Common myeloid progenitor, CD34-positive (primary cell): ENCODE results near the gene ACHE.

ENCODE experiments used
- CTCF ChIA-PET: fragments of 350-600 bp; sonication (Branson Sonifier 250); formaldehyde crosslinking; loops from one replicate; lab custom pipeline; 2021; ENCODE audit warnings: antibody characterized with exemption; lab: Charles Lee
- POLR2A ChIA-PET: fragments of 350-600 bp; sonication (Branson Sonifier 250); formaldehyde crosslinking; loops from one replicate; lab custom pipeline; 2021; ENCODE audit warnings: antibody characterized with exemption; lab: Charles Lee
- DNase-seq, 3 donors: peaks; one replicate each; pipeline versions ENCODE4 v3.0.0 to v3.0.0-alpha.2; 2013
- H3K27ac ChIP-seq, 2 experiments: 1 replicate in 1 of 2; 2 replicates in 1 of 2; pipeline ENCODE4 v1.7.0; 2013; ENCODE audit warnings: inconsistent platforms in 2 of 2, low read length in 2 of 2, mild to moderate bottlenecking in 2 of 2, low read depth in 1 of 2, moderate library complexity in 1 of 2; ENCODE audit not compliant: severe bottlenecking in 2 of 2, insufficient read depth in 1 of 2, poor library complexity in 1 of 2
- H3K27me3 ChIP-seq, 5 experiments: replicated peaks in 2 of 5; 1 replicate in 3 of 5; 2 replicates in 2 of 5; pipeline versions ENCODE4 v1.6.1 to v1.7.0; 2013; ENCODE audit warnings: low read length in 4 of 5, mild to moderate bottlenecking in 2 of 5, moderate library complexity in 2 of 5, inconsistent platforms in 1 of 5; ENCODE audit not compliant: insufficient read depth in 5 of 5, control insufficient read depth in 4 of 5
- H3K36me3 ChIP-seq, 4 experiments: 1 replicate in 2 of 4; 2 replicates in 2 of 4; pipeline versions ENCODE4 v1.6.1 to v1.7.0; 2013; ENCODE audit warnings: low read length in 3 of 4, control low read depth in 1 of 4, mild to moderate bottlenecking in 1 of 4; ENCODE audit not compliant: control insufficient read depth in 4 of 4, insufficient read depth in 4 of 4
- H3K4me1 ChIP-seq, 4 experiments: 1 replicate in 3 of 4; 2 replicates in 1 of 4; pipeline versions ENCODE4 v1.6.1 to v1.7.1; 2013; ENCODE audit warnings: low read length in 3 of 4, mild to moderate bottlenecking in 3 of 4, control low read depth in 1 of 4, inconsistent platforms in 1 of 4, moderate library complexity in 1 of 4; ENCODE audit not compliant: control insufficient read depth in 4 of 4, insufficient read depth in 4 of 4; ENCODE audit errors: control extremely low read depth in 1 of 4
- H3K4me3 ChIP-seq, 7 experiments: 1 replicate in 4 of 7; 2 replicates in 3 of 7; pipeline versions ENCODE4 v1.5.1 to v1.7.0; 2013; ENCODE audit warnings: mild to moderate bottlenecking in 7 of 7, low read length in 6 of 7, moderate library complexity in 6 of 7, inconsistent platforms in 2 of 7, low read depth in 2 of 7, control low read depth in 1 of 7; ENCODE audit not compliant: insufficient read depth in 4 of 7, control insufficient read depth in 1 of 7; ENCODE audit errors: extremely low read depth in 1 of 7
- H3K9me3 ChIP-seq, 5 experiments: 1 replicate in 4 of 5; 2 replicates in 1 of 5; pipeline versions ENCODE4 v1.6.1 to v1.7.1; 2013; ENCODE audit warnings: low read length in 4 of 5, mild to moderate bottlenecking in 2 of 5, inconsistent platforms in 1 of 5, low read depth in 1 of 5, moderate library complexity in 1 of 5; ENCODE audit not compliant: control insufficient read depth in 4 of 5, insufficient read depth in 2 of 5; ENCODE audit errors: control extremely low read depth in 1 of 5
- WGBS: methylation state at CpG from one replicate; pipeline ENCODE4 v1.1.5; 2013; ENCODE audit not compliant: insufficient coverage; 5-methylcytosine and 5-hydroxymethylcytosine counted together

ACHE gene

DNA sequence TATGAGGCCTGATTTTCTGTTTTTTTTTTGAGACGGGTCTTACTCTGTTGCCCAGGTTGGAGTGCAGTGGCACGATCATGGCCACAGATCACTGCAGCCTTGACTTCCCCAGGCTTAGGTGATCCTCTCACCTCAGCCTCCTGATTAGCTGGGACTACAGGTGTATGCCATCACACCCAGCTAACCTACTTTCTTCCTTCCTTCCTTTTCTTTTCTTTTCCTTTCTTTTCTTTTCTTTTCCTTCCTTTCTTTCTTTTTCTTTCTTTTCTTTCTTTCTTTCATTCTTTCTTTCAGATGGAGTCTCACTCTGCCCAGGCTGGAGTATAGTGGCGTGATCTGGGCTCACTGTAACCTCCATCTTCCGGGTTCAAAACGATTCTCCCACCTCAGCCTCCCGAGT is 17.0 kb downstream of the ACHE start:
- H3K36me3 ChIP-seq = peaks cover 6 to 70% (median 43%) of the 10 kb centered on the region in 4 experiments
- ChIA-PET POLR2A (interaction anchor here (0.8 kb wide), 1 partner anchor 11 kb away, joined by 4 read pairs; the partner anchor contains the start of gene UFSP1), CTCF (interaction anchor here (1.6 kb wide), 1 partner anchor 10 kb away, joined by 5 read pairs; no protein-coding TSS in a partner anchor)
- peak overlapping the region in 1 of 2 experiments; percentile 19 for H3K27ac ChIP-seq
- 98% methylated on average over 6 of the region's 6 CpGs for WGBS
- H3K4me1 ChIP-seq = peaks cover 8 to 30% (median 20%) of the 10 kb centered on the region in 4 experiments
- H3K27me3 ChIP-seq = no peaks in the 10 kb centered on the region
- no peak for DNase-seq
- no peaks in the 10 kb centered on the region for H3K9me3 ChIP-seq
- no peak overlapping the region for H3K4me3 ChIP-seq

DNA sequence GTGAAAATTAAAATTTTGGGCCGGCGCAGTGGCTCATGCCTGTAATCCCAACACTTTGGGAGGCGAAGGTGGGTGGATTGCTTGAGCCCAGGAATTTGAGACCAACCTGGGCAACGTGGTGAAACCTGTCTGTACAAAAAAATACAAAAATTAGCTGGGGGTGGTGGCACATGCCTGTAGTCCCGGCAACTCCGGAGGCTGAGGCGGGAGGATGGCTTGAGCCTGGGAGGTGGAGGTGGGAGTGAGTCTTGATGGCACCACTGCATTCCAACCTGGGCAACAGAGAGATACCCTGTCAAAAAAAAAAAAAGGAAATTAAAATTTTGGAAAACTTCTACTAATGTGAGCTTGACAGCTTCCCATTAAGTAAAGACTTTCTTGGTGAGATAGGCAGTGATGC is 17.7 kb downstream of the ACHE start:
- ChIA-PET POLR2A (no interaction called here), CTCF (interaction anchor here (1.0 to 1.6 kb wide), 2 partner anchors 9 to 10 kb away, joined by 3 to 5 read pairs; no protein-coding TSS in a partner anchor)
- Histone ChIP-seq H3K4me3 (no peak overlapping the region), H3K36me3 (peaks cover 8 to 68% (median 40%) of the 10 kb centered on the region in 4 experiments), H3K4me1 (peaks cover 8 to 26% (median 19%) of the 10 kb centered on the region in 4 experiments), H3K27ac (no peak overlapping the region), H3K9me3 (no peaks in the 10 kb centered on the region), H3K27me3 (no peaks in the 10 kb centered on the region)
- 82% methylated on average over 6 of the region's 7 CpGs for WGBS
- DNase-seq = no peak

DNA sequence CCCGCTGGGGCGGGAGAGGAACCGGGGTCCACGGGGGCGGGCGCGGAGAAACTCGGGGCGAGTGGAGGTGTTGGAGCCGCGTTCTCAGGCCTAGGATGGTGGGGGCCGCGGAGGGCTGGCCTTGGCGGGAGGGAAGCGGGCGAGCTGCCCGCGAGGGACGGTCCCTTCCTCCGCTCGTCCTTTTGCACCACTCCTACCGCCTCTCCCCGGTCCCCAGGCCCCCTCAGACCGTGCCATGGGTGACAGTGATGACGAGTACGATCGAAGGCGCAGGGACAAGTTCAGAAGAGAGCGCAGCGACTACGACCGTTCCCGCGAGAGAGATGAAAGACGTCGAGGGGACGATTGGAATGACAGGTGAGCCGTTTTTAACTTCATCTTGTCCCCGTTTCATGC is 20.3 kb downstream of the ACHE start:
- peaks cover 8 to 26% (median 19%) of the 10 kb centered on the region in 4 experiments for H3K4me1 ChIP-seq
- no peaks in the 10 kb centered on the region for H3K27me3 ChIP-seq
- H3K36me3 ChIP-seq = peaks cover 2 to 64% (median 35%) of the 10 kb centered on the region in 4 experiments
- no peaks in the 10 kb centered on the region for H3K9me3 ChIP-seq
- peak overlapping the region; percentile 75 to 92 for H3K27ac ChIP-seq
- DNase-seq = peak in 2 of 3 donors; percentile 49 to 60
- POLR2A ChIA-PET = interaction anchor here (0.8 to 1.4 kb wide), 6 partner anchors 9 to 23 kb away, joined by 3 to 8 read pairs (median 6); partner anchors contain the start of genes SLC12A9 and UFSP1
- peak overlapping the region; percentile 76 to 97 (median 84) for H3K4me3 ChIP-seq
- CTCF ChIA-PET = interaction anchor here (0.9 to 3.5 kb wide), 8 partner anchors 10 to 23 kb away, joined by 3 to 20 read pairs (median 4); partner anchors contain the start of genes SLC12A9 and UFSP1
- WGBS = 0% methylated on average over 28 of the region's 39 CpGs

DNA sequence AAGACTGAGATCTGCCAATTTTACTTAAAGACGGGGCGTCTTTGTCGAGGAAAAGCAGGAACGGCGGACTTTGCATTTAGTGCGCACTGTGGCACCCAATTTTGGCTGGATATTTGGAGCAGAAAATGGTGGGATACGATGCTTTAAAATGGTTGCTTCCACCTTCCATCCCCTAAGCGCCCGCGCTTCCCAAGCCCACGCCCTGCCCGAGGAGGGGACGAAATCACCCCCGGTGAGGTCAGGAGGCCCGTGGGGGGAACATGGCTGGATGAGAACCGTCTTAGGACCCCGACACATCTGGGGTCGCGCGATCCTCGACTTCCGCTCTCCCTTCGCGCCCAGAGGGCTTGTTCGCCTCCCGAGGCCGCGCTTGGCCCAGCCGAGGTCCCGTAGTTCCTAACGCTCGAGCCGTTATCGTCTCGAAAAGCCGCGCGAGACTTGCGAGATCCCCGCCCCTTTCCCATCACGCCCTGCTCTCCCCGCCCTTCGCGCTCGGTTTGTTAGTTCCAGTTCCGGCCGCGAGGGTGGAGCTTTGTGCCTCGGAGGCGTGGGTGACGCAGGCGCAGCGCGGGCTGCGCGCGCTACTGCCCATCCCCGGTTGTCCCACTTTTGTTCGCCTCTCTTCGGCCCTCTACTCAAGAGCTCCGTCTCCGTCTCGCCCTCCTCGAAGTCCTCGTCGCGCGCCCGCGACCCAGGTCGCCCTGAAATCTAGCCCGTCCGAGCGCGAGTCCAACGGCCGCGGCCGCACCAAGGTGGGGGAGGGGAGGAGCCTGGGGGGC is 20.9 kb downstream of the ACHE start, which contains the start of gene SRRT:
TSS of gene SRRT (plus strand) at position 527 of the 779 bp plus-strand sequence. CDS start 488 bp downstream, outside the sequence.
- peak; percentile 98 to 99 (median 99) for DNase-seq
- peak within 1 kb of the TSS; percentile 76 to 97 (median 84) for H3K4me3 ChIP-seq
- peak within 1 kb of the TSS; percentile 82 to 92 for H3K27ac ChIP-seq
- no peaks in the 10 kb centered on the region for H3K9me3 ChIP-seq
- H3K4me1 ChIP-seq = peaks cover 8 to 26% (median 19%) of the 10 kb centered on the region in 4 experiments
- POLR2A ChIA-PET = interaction anchor here (0.8 to 1.4 kb wide), 6 partner anchors 9 to 22 kb away, joined by 3 to 8 read pairs (median 6); partner anchors contain the start of genes SLC12A9 and UFSP1
- peaks cover 2 to 64% (median 32%) of the 10 kb centered on the region in 4 experiments for H3K36me3 ChIP-seq
- no peaks in the 10 kb centered on the region for H3K27me3 ChIP-seq
- CTCF ChIA-PET = interaction anchor here (0.9 to 3.5 kb wide), 8 partner anchors 10 to 22 kb away, joined by 3 to 20 read pairs (median 4); partner anchors contain the start of genes SLC12A9 and UFSP1
- 3% methylated on average over 60 of the region's 79 CpGs for WGBS

DNA sequence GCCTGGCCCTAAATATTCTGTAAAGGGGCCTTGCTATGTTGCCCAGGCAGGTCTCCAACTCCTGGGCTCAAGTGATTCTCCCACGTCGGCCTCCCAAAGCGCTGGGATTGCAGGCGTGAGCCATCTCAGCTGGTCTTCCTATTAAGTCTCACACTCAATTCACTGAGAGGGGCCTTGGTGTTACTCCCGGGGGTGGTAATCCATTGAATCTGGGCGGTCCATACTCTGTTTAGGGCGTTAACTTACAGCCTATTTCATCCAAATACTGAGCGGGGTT is 21.4 kb downstream of the ACHE start:
- H3K36me3 ChIP-seq = peaks cover 2 to 60% (median 30%) of the 10 kb centered on the region in 4 experiments
- H3K9me3 ChIP-seq = no peaks in the 10 kb centered on the region
- peak overlapping the region; percentile 82 to 92 for H3K27ac ChIP-seq
- no peaks in the 10 kb centered on the region for H3K27me3 ChIP-seq
- ChIA-PET POLR2A (interaction anchor here (1.3 kb wide), 1 partner anchor 10 kb away, joined by 3 read pairs; no protein-coding TSS in a partner anchor), CTCF (interaction anchor here (1.0 to 3.5 kb wide), 4 partner anchors 13 to 21 kb away, joined by 3 to 20 read pairs (median 6); no protein-coding TSS in a partner anchor)
- 93% methylated on average over 8 of the region's 8 CpGs for WGBS
- H3K4me1 ChIP-seq = peaks cover 8 to 26% (median 19%) of the 10 kb centered on the region in 4 experiments
- DNase-seq = no peak
- H3K4me3 ChIP-seq = peak overlapping the region in 6 of 7 experiments; percentile 79 to 97 (median 84)

DNA sequence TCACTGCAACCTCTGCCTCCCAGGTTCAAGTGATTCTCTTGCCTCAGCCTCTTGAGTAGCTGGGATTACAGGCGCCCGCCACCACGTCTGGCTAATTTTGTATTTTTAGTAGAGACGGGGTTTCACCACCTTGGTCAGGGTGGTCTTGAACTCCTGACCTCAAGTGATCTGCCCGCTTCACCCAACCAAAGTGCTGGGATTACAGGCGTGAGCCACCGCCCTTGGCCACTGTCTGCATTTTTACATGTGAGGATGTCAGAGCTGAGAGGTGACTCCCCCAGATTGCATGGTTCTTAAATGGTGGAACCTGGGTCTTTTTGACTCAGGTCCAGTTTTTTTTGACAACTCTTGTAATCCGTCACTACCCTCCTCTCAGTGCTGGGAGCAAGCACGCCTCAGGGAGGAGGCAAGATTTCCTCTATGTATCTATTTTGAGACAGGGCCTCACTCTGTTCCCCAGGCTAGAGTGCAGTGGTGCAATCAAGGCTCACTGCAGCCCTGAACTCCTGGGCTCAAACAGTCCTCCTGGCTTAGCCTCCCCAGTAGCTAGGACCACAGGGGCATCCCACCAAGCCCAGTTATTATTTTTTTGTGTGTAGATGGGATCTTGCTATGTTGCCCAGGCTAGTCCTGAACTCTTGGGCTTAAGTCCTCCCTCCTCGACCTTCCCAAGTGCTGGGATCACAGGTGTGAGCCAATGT is 21.9 kb downstream of the ACHE start:
- 90% methylated on average over 7 of the region's 10 CpGs for WGBS
- H3K4me1 ChIP-seq = peaks cover 8 to 31% (median 20%) of the 10 kb centered on the region in 4 experiments
- H3K36me3 ChIP-seq = peaks cover 2 to 55% (median 30%) of the 10 kb centered on the region in 4 experiments
- no peaks in the 10 kb centered on the region for H3K9me3 ChIP-seq
- H3K27ac ChIP-seq = peak overlapping the region in 1 of 2 experiments; percentile 92
- ChIA-PET POLR2A (interaction anchor here (0.7 to 1.3 kb wide), 2 partner anchors 9 to 270 kb away, joined by 3 to 7 read pairs; no protein-coding TSS in a partner anchor), CTCF (interaction anchor here (1.0 to 3.5 kb wide), 3 partner anchors 13 to 20 kb away, joined by 3 to 20 read pairs (median 4); no protein-coding TSS in a partner anchor)
- peak overlapping the region in 4 of 7 experiments; percentile 79 to 97 (median 88) for H3K4me3 ChIP-seq
- no peak for DNase-seq
- H3K27me3 ChIP-seq = no peaks in the 10 kb centered on the region
